ENCODE results near the gene PIN4.

- TF ChIP-seq CTCF (IDR thresholded peaks at IDR 0.05) (no peak), POLR2AphosphoS5 (IDR thresholded peaks at IDR 0.05) (no peak)
Measured at GRCh38 chrX:72139538-72139937, 42.0 kb upstream of the PIN4 start.
